Mucosa of descending colon (tissue), 3 donors: ENCODE results near the gene BLVRA. TPM values are rescaled to one million over a fixed set of nuclear protein-coding genes. Genes with fewer than 3 reads are reported as not detected.
"Not testable (repeated sequence)": the region's sequence is repeated elsewhere in the genome, so short reads cannot be mapped to it uniquely, and the experiment has no call there.

Source experiments
- ATAC-seq: fragments of 200-7000 bp; cut with Tn5 transposase; one replicate; pipeline ENCODE4 v1.9.1; 2020; ENCODE audit warnings: mild to moderate bottlenecking, moderate library complexity
- DNase-seq, 3 donors: peaks; one replicate each; pipeline ENCODE4 v3.0.0-alpha.2; 2020
- H3K36me3 ChIP-seq: fragments of 200-600 bp; one replicate; pipeline ENCODE4 v1.8.0; 2021; ENCODE audit warnings: low read depth, mild to moderate bottlenecking
- H3K4me1 ChIP-seq: fragments of 200-600 bp; one replicate; pipeline ENCODE4 v1.8.0; 2021; ENCODE audit warnings: low read depth, mild to moderate bottlenecking
- H3K4me3 ChIP-seq: fragments of 200-600 bp; one replicate; pipeline ENCODE4 v1.8.0; 2021; ENCODE audit warnings: mild to moderate bottlenecking
- H3K9me3 ChIP-seq: fragments of 200-600 bp; one replicate; pipeline ENCODE4 v1.8.0; 2021; ENCODE audit warnings: mild to moderate bottlenecking
- intact Hi-C, 2 donors: fragments of 100-400 bp; cut with DNase I in 1 of 2; cut with micrococcal nuclease in 1 of 2; formaldehyde crosslinking; loops; one replicate each; pipeline versions ENCODE4 v1.11.0 to v1.11.1; 2022; cut with DNase I, micrococcal nuclease
- total RNA-seq, 3 donors: library from RNA; stranded (reverse); fragmentation: NEBNext Ultra II Directional in 2 of 3; extraction: Animal tissue kit (Norgen Biotek cat#: 25700) in 2 of 3; gene quantifications; one replicate each; pipeline versions ENCODE4 v1.2.1 to v1.2.4, GENCODE V29; 2021 to 2023
- TF ChIP-seq, protein P1 (sequence below): fragments of 200-600 bp; IDR thresholded peaks from one replicate; pipeline ENCODE4 v1.8.0; 2022; ENCODE audit warnings: antibody characterized with exemption, mild to moderate bottlenecking
- donor health status: DM: no; HTN: no; CAD: no; lungs with moderate emphysema.
- donor health status: DM: no; HTN: no; CAD: no.
- donor health status: DM: no; HTN: yes; CAD: no.

BLVRA gene
- total RNA-seq, 3 donors from 2014 or later, result 8.1 to 55.4 (median 12.9) TPM

DNA sequence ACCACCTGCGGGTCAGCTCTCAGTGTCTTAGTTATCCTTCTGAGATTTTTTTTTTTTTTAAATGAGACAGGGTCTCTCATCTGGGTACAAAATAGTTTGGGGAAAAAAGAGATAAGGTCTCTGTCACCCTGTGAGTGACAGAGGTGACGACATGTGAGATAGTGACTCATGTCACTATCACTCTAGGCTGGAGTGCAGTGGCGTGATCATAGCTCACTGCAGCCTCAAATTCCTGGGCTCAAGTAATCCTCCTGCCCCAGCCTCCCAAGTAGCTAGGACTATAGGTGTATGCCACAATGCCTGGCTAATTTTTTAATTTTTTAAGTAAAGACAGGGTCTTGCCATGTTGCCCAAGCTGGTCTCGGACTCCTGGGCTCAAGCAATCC lies 10.4 kb downstream of the BLVRA start:
- no peak overlapping the region for H3K4me3 ChIP-seq
- DNase-seq (no peak), ATAC-seq (no peak)
- intact Hi-C loops, result no loop called here
- H3K9me3 ChIP-seq, result no peaks in the 10 kb centered on the region
- TF ChIP-seq, protein P1, sequence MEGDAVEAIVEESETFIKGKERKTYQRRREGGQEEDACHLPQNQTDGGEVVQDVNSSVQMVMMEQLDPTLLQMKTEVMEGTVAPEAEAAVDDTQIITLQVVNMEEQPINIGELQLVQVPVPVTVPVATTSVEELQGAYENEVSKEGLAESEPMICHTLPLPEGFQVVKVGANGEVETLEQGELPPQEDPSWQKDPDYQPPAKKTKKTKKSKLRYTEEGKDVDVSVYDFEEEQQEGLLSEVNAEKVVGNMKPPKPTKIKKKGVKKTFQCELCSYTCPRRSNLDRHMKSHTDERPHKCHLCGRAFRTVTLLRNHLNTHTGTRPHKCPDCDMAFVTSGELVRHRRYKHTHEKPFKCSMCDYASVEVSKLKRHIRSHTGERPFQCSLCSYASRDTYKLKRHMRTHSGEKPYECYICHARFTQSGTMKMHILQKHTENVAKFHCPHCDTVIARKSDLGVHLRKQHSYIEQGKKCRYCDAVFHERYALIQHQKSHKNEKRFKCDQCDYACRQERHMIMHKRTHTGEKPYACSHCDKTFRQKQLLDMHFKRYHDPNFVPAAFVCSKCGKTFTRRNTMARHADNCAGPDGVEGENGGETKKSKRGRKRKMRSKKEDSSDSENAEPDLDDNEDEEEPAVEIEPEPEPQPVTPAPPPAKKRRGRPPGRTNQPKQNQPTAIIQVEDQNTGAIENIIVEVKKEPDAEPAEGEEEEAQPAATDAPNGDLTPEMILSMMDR, result no peak
- no peaks in the 10 kb centered on the region for H3K36me3 ChIP-seq
- H3K4me1 ChIP-seq, result no peaks in the 10 kb centered on the region

DNA sequence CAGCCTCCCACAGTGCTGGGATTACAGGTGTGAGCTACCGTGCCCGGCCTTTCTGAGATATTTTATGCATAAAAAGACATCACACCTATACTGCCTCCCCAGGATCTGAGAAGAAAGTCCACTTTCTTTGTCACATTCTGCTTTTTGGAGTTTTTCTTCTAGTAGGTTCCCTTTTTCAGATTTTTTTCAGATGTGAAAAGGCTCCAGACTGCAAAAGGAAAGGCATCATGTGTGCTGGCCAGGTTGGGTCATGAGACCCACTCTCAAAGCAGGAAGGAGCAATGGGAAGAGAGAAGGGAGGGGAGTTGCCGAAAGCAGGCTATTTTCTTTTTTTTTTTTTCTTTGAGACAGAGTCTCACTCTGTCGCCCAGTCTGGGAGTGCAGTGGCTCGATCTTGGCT lies 10.8 kb downstream of the BLVRA start:
- intact Hi-C loops, result no loop called here

DNA sequence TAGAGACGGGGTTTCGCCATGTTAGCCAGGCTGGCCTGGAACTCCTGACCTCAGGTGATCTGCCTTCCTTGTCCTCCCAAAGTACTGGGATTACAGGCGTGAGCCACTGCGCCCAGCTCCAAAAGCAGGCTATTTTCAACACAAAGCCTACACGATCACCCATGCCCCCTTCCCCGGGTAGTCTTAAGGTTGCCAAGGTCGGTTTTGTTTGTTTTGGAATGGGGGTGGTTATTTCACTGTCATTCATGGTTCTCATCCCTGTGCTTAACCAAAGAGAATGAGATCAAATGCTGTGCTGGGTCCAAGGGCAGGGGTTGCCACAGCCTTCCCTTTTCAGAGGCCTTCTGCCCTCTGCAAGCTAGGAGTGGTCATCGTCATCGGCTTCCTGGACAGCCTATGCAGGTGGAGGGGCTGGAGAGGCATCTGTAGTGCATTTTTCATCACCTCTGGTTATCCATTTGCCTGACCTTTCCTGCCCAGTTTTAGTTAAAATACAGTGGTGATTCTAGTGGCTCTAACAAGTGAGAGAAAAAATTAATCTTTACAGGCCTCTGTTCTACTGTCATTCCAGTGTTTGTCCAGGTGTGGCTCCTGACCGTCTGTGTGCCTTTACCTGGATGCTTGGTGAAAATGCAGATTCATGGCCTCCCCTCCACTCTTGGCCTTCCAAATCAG lies 11.4 kb downstream of the BLVRA start:
- Histone ChIP-seq H3K4me3 (no peak overlapping the region), H3K4me1 (no peaks in the 10 kb centered on the region), H3K9me3 (no peaks in the 10 kb centered on the region), H3K36me3 (no peaks in the 10 kb centered on the region)
- intact Hi-C loops, result no loop called here
- ATAC-seq (no peak), DNase-seq (no peak)
- TF ChIP-seq, protein P1, result no peak

More for the DNA sequence above, 10.8 kb downstream of the BLVRA start:
- no peak overlapping the region for H3K4me3 ChIP-seq
- no peak for DNase-seq
- H3K36me3 ChIP-seq, result no peaks in the 10 kb centered on the region
- no peaks in the 10 kb centered on the region for H3K9me3 ChIP-seq
- TF ChIP-seq, protein P1, result no peak
- no peak for ATAC-seq
- no peaks in the 10 kb centered on the region for H3K4me1 ChIP-seq

DNA sequence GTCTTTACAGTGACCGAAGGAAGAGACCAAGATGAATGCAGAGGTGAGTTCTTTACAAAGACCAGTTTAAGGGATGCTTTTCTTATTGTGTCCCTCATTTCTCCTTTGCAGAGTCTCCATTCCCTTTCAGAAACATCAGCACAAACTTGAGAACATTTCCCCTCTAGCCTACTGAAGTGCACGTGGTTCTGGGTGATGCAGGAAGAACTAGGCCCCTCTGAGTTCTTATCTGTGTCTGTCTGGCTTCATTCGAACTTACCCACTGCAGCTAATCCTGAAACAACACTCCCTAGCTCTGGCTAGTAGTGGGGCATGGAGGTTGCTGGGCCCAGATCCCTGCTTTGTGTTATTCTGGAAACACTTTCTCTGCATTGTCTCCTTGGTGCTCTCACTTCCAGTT lies 12.6 kb downstream of the BLVRA start:
- Histone ChIP-seq H3K4me1 (no peaks in the 10 kb centered on the region), H3K4me3 (no peak overlapping the region), H3K36me3 (no peaks in the 10 kb centered on the region), H3K9me3 (no peaks in the 10 kb centered on the region)
- DNase-seq, result no peak
- intact Hi-C loops, result no loop called here
- ATAC-seq, result no peak
- TF ChIP-seq, protein P1, result no peak

DNA sequence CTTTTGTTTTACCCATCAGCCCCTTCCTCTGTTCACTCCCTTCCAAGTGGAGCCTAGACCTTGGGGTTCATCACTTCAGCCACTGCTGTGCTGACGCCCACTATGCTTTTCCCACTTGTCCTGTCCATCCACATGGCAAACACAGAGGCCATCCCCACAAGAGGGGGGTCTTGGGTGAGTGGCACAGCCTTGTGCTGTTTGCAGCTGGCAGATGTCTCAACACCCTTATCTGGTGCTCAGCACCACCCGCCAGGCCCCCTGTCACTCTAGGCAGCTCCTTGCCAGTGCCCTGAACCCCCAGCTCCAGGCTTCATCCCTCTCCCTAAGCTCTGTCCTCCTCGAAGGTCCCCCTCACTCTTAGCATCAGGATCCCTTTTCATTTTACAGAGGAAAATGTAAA lies 13.1 kb downstream of the BLVRA start:
- DNase-seq, result no peak
- Histone ChIP-seq H3K36me3 (no peaks in the 10 kb centered on the region), H3K9me3 (no peaks in the 10 kb centered on the region), H3K4me3 (no peak overlapping the region), H3K4me1 (no peaks in the 10 kb centered on the region)
- no peak for ATAC-seq
- intact Hi-C loops, result no loop called here
- TF ChIP-seq, protein P1, result no peak

DNA sequence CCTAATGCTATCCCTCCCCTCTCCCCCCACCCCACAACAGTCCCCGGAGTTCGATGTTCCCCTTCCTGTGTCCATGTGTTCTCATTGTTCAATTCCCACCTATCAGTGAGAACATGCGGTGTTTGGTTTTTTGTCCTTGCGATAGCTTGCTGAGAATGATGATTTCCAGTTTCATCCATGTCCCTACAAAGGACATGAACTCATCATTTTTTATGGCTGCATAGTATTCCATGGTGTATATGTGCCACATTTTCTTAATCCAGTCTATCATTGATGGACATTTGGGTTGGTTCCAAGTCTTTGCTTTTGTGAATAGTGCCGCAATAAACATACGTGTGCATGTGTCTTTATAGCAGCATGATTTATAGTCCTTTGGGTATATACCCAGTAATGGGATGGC lies 14.8 kb downstream of the BLVRA start:
- H3K36me3 ChIP-seq, ATAC-seq, DNase-seq, H3K4me3 ChIP-seq, intact Hi-C loops, H3K9me3 ChIP-seq, H3K4me1 ChIP-seq: not testable (repeated sequence)

DNA sequence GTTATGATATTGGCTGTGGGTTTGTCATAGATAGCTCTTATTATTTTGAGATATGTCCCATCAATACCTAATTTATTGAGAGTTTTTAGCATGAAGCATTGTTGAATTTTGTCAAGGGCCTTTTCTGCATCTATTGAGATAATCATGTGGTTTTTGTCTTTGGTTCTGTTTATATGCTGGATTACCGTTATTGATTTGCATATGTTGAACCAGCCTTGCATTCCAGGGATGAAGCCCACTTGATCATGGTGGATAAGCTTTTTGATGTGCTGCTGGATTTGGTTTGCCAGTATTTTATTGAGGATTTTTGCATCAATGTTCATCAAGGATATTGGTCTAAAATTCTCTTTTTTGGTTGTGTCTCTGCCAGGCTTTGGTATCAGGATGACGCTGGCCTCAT lies 16.8 kb downstream of the BLVRA start:
- H3K36me3 ChIP-seq, H3K4me3 ChIP-seq, intact Hi-C loops, DNase-seq, H3K4me1 ChIP-seq, H3K9me3 ChIP-seq, ATAC-seq: not testable (repeated sequence)

DNA sequence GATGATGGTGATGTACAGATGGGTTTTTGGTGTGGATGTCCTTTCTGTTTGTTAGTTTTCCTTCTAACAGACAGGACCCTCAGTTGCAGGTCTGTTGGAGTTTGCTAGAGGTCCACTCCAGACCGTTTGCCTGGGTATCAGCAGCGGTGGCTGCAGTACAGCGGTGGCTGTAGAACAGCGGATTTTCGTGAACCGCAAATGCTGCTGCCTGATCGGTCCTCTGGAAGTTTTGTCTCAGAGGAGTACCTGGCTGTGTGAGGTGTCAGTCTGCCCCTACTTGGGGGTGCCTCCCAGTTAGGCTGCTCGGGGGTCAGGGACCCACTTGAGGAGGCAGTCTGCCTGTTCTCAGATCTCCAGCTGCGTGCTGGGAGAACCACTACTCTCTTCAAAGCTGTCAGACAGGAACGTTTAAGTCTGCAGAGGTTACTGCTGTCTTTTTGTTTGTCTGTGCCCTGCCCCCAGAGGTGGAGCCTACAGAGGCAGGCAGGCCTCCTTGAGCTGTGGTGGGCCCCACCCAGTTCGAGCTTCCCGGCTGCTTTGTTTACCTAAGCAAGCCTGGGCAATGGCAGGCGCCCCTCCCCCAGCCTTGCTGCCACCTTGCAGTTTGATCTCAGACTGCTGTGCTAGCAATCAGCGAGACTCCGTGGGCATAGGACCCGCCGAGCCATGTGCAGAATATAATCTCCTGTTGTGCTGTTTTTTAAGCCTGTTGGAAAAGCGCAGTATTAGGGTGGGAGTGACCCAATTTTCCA lies 20.0 kb downstream of the BLVRA start:
- DNase-seq, result peak in 1 of 3 donors; percentile 62
- H3K36me3 ChIP-seq, H3K4me3 ChIP-seq, H3K9me3 ChIP-seq, H3K4me1 ChIP-seq, intact Hi-C loops, ATAC-seq: not testable (repeated sequence)
